ENCODE results near the gene WNT5B.

WNT5B gene

GRCh38 chr12:1630133-1630826 is 1.2 kb downstream of the WNT5B start:
- no peak for DNase-seq (ENCODE audit: low spot score)

GRCh38 chr12:1630827-1631591 is 2.0 kb downstream of the WNT5B start:
- DNase-seq (ENCODE audit: low spot score): no peak

GRCh38 chr12:1632702-1633101 is 3.7 kb downstream of the WNT5B start:
- no peak for DNase-seq (ENCODE audit: low spot score)

GRCh38 chr12:1633459-1633858 is 4.4 kb downstream of the WNT5B start:
- no peak for DNase-seq (ENCODE audit: low spot score)

- DNase-seq (ENCODE audit: low spot score): no peak
Measured at GRCh38 chr12:1634149-1634548, 5.1 kb downstream of the WNT5B start.

GRCh38 chr12:1634590-1635191 is 5.7 kb downstream of the WNT5B start:
- peak; percentile 43 for DNase-seq (ENCODE audit: low spot score)

- DNase-seq (ENCODE audit: low spot score): no peak
Measured at GRCh38 chr12:1635301-1636095, 6.5 kb downstream of the WNT5B start.

GRCh38 chr12:1638203-1638602 is 9.2 kb downstream of the WNT5B start:
- no peak for DNase-seq (ENCODE audit: low spot score)

GRCh38 chr12:1639538-1639937 is 10.5 kb downstream of the WNT5B start:
- DNase-seq (ENCODE audit: low spot score): no peak

GRCh38 chr12:1640328-1641234 is 11.6 kb downstream of the WNT5B start:
- no peak for DNase-seq (ENCODE audit: low spot score)

- no peak for DNase-seq (ENCODE audit: low spot score)
Measured at GRCh38 chr12:1642513-1642912, 13.5 kb downstream of the WNT5B start.

- DNase-seq (ENCODE audit: low spot score): no peak
Measured at GRCh38 chr12:1643043-1643442, 14.0 kb downstream of the WNT5B start.

GRCh38 chr12:1643905-1644533 is 15.0 kb downstream of the WNT5B start:
- no peak for DNase-seq (ENCODE audit: low spot score)

GRCh38 chr12:1644534-1645438 is 15.8 kb downstream of the WNT5B start:
- DNase-seq (ENCODE audit: low spot score): no peak

- no peak for DNase-seq (ENCODE audit: low spot score)
Measured at GRCh38 chr12:1645819-1646218, 16.8 kb downstream of the WNT5B start.

- DNase-seq (ENCODE audit: low spot score): no peak
Measured at GRCh38 chr12:1646569-1647284, 17.7 kb downstream of the WNT5B start.

GRCh38 chr12:1647285-1647669 is 18.2 kb downstream of the WNT5B start:
- DNase-seq (ENCODE audit: low spot score): no peak

GRCh38 chr12:1650260-1650977 is 21.4 kb downstream of the WNT5B start:
- DNase-seq (ENCODE audit: low spot score): no peak

Data from CD4-positive, alpha-beta T cell treated with Interleukin-6 at 100 ng/mL for 8 hours (primary cell).